ENCODE results near the gene SVIL.

Gene SVIL

GRCh38 chr10:29648983-29649268 is 14.2 kb upstream of the SVIL start:
- H3K36me3 Mint-ChIP-seq (ENCODE audit: low read depth), result peaks cover 38% of the 10 kb centered on the region
- H3K9me3 Mint-ChIP-seq, result peaks cover 18% of the 10 kb centered on the region
- peak overlapping the region; percentile 91 to 92 (median 92) for H3K27ac Mint-ChIP-seq
- H3K4me1 Mint-ChIP-seq, result peaks cover 65% of the 10 kb centered on the region
- peak overlapping the region in 1 of 3 experiments; percentile 18 for H3K4me3 Mint-ChIP-seq
- no peak for TF ChIP-seq CTCF (IDR thresholded peaks at IDR 0.05; ENCODE audit: unreplicated experiment in 3 of 3)
- H3K27me3 Mint-ChIP-seq (ENCODE audit: low read depth), result no peaks in the 10 kb centered on the region

DNA sequence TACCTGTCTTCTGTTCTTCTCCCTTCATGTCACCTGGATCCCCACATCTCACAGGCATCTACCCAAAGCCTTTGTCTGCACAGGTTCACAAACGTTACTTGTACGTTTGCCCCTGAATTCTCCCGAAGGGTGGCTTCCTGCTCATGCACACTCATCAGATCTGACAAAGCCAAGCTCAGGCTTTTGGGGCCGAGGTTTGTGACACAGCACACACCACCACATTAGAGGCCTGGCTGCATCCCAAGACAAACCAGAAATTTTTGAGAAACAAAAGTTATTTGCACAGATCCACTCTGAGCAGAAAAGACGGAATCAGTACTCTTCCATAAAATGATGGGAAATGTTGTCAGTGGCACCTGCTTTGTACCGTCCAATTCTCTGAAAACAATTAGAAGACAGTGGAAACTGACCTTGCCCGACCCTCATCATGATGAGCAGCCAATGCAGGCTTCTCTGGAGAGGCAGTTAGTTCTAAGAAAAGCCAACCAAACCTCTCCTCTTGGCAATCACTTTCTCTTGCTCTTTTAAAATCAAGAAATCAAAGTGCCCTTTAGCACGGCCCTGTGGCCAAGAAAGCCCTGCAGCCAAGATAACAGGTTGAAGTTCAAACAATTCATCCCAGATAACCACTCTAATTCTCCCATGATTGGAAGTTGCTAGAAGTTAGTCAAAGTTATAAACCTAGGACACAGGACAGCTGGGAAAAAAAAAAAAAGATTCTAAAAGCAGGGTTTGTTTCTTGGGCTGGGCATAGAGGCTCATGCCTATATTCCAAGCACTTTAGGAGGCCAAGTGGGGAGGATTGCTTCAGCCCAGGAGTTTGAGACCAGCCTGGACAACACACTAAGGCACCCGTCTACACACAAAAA is 13.6 kb upstream of the SVIL start:
- H3K4me3 Mint-ChIP-seq, result peak overlapping the region; percentile 31 to 56 (median 44)
- no peaks in the 10 kb centered on the region for H3K27me3 Mint-ChIP-seq (ENCODE audit: low read depth)
- peak overlapping the region; percentile 91 to 92 (median 92) for H3K27ac Mint-ChIP-seq
- peaks cover 71% of the 10 kb centered on the region for H3K4me1 Mint-ChIP-seq
- peaks cover 37% of the 10 kb centered on the region for H3K36me3 Mint-ChIP-seq (ENCODE audit: low read depth)
- TF ChIP-seq CTCF (IDR thresholded peaks at IDR 0.05; ENCODE audit: unreplicated experiment in 3 of 3), result no peak
- peaks cover 17% of the 10 kb centered on the region for H3K9me3 Mint-ChIP-seq

DNA sequence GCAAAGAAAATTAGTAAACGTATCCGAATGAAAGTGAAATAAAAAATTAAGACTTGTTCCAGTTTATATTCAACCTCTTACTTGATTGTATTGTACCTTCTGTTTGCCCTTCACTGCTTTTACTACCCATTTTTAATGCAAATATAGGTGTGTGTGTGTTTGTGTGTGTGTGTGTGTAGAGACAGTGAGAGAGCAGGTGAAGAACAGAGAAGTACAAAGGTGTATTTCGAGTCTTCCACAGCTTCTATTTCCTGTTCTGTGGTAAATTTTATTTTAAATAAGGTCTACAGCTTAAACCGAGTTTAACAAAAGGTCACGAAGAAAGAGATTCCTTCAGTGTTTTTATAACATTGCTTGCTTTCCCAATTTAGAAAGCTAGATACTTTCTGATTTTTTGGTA is 12.7 kb upstream of the SVIL start:
- TF ChIP-seq CTCF (IDR thresholded peaks at IDR 0.05; ENCODE audit: unreplicated experiment in 3 of 3), result no peak
- H3K4me3 Mint-ChIP-seq, result peak overlapping the region in 1 of 3 experiments; percentile 52
- H3K27me3 Mint-ChIP-seq (ENCODE audit: low read depth), result no peaks in the 10 kb centered on the region
- peak overlapping the region; percentile 91 to 96 (median 92) for H3K27ac Mint-ChIP-seq
- peaks cover 80% of the 10 kb centered on the region for H3K4me1 Mint-ChIP-seq
- peaks cover 34% of the 10 kb centered on the region for H3K36me3 Mint-ChIP-seq (ENCODE audit: low read depth)
- H3K9me3 Mint-ChIP-seq, result peaks cover 14% of the 10 kb centered on the region

- peaks cover 83% of the 10 kb centered on the region for H3K4me1 Mint-ChIP-seq
- H3K9me3 Mint-ChIP-seq, result peaks cover 11% of the 10 kb centered on the region
- H3K4me3 Mint-ChIP-seq, result peak overlapping the region; percentile 3 to 56 (median 52)
- no peak for TF ChIP-seq CTCF (IDR thresholded peaks at IDR 0.05; ENCODE audit: unreplicated experiment in 3 of 3)
- H3K27me3 Mint-ChIP-seq (ENCODE audit: low read depth), result peaks cover 3% of the 10 kb centered on the region
- H3K36me3 Mint-ChIP-seq (ENCODE audit: low read depth), result peaks cover 30% of the 10 kb centered on the region
- peak overlapping the region; percentile 91 to 96 (median 92) for H3K27ac Mint-ChIP-seq
These were observed 12.2 kb upstream of the SVIL start for GRCh38 chr10:29646960-29647461.

GRCh38 chr10:29646238-29646902 is 11.6 kb upstream of the SVIL start:
- peaks cover 24% of the 10 kb centered on the region for H3K36me3 Mint-ChIP-seq (ENCODE audit: low read depth)

More at GRCh38 chr10:29646238-29646902, 11.6 kb upstream of the SVIL start:
- Mint-ChIP-seq H3K27ac (peak overlapping the region; percentile 91 to 96 (median 92)), H3K4me3 (peak overlapping the region; percentile 12 to 43 (median 32)), H3K4me1 (peaks cover 78% of the 10 kb centered on the region), H3K9me3 (peaks cover 4% of the 10 kb centered on the region), H3K27me3 (ENCODE audit: low read depth) (peaks cover 3% of the 10 kb centered on the region)
- TF ChIP-seq CTCF (IDR thresholded peaks at IDR 0.05; ENCODE audit: unreplicated experiment in 3 of 3), result no peak
